Type B pancreatic cell (in vitro differentiated cells): ENCODE data around the gene CYP2J2. TPM values are rescaled to one million over a fixed set of nuclear protein-coding genes. Genes with fewer than 3 reads are reported as not detected.

Experiments used
- DNase-seq: peaks from one replicate; pipeline ENCODE4 v3.0.0; 2021; ENCODE audit warnings: mixed read lengths; ENCODE audit not compliant: unreplicated experiment; ENCODE audit errors: extremely low spot score
- H3K27ac Mint-ChIP-seq: 2 replicates; pipeline ENCODE4 v1.8.0; 2021; ENCODE audit warnings: mild to moderate bottlenecking, mixed read lengths
- H3K27me3 Mint-ChIP-seq: 2 replicates; pipeline ENCODE4 v1.8.0; 2021; ENCODE audit warnings: mixed read lengths
- H3K36me3 Mint-ChIP-seq: 2 replicates; pipeline ENCODE4 v1.8.0; 2021; ENCODE audit warnings: mixed read lengths
- H3K4me1 Mint-ChIP-seq: one replicate; pipeline ENCODE4 v1.8.0; 2021; ENCODE audit warnings: mixed read lengths; ENCODE audit not compliant: unreplicated experiment
- H3K4me3 Mint-ChIP-seq: 2 replicates; pipeline ENCODE4 v1.8.0; 2021; ENCODE audit warnings: mild to moderate bottlenecking, mixed read lengths
- H3K9me3 Mint-ChIP-seq: 2 replicates; pipeline ENCODE4 v1.8.0; 2021; ENCODE audit warnings: mixed read lengths
- CTCF ChIP-seq: fragments of 200-600 bp; sonication (generic); conservative IDR thresholded peaks from 2 replicates; pipeline ENCODE4 v1.5.0; 2021; ENCODE audit warnings: antibody characterized with exemption, mild to moderate bottlenecking
- total RNA-seq: library from RNA; stranded (reverse); gene quantifications from 2 replicates; pipeline ENCODE4 v1.2.1, GENCODE V29; 2021; ENCODE audit warnings: low replicate concordance

The CYP2J2 gene
- total RNA-seq, 1 donor from 2014 or later, result 1.5 TPM

- Mint-ChIP-seq H3K4me1 (peaks cover 9% of the 10 kb centered on the region), H3K27ac (no peak overlapping the region), H3K27me3 (peaks cover 4% of the 10 kb centered on the region), H3K36me3 (no peaks in the 10 kb centered on the region), H3K9me3 (no peaks in the 10 kb centered on the region), H3K4me3 (no peak overlapping the region)
- TF ChIP-seq CTCF, result peak; percentile 74
- no peak for DNase-seq
These were observed 23.3 kb downstream of the CYP2J2 start for GRCh38 chr1:59903141-59903754.

- no peak for DNase-seq
- Mint-ChIP-seq H3K4me1 (peaks cover 9% of the 10 kb centered on the region), H3K27ac (no peak overlapping the region), H3K36me3 (no peaks in the 10 kb centered on the region), H3K4me3 (no peak overlapping the region), H3K9me3 (no peaks in the 10 kb centered on the region), H3K27me3 (peaks cover 4% of the 10 kb centered on the region)
- TF ChIP-seq CTCF, result no peak
These were observed 24.7 kb downstream of the CYP2J2 start for GRCh38 chr1:59901770-59902388.

GRCh38 chr1:59900640-59901039 lies 25.9 kb downstream of the CYP2J2 start:
- no peaks in the 10 kb centered on the region for H3K9me3 Mint-ChIP-seq
- peaks cover 9% of the 10 kb centered on the region for H3K4me1 Mint-ChIP-seq
- peaks cover 4% of the 10 kb centered on the region for H3K27me3 Mint-ChIP-seq
- no peak for DNase-seq
- TF ChIP-seq CTCF, result no peak
- H3K27ac Mint-ChIP-seq, result no peak overlapping the region
- H3K4me3 Mint-ChIP-seq, result no peak overlapping the region
- H3K36me3 Mint-ChIP-seq, result no peaks in the 10 kb centered on the region

GRCh38 chr1:59898927-59899326 lies 27.6 kb downstream of the CYP2J2 start:
- no peak for TF ChIP-seq CTCF
- DNase-seq, result no peak
- H3K27me3 Mint-ChIP-seq, result peaks cover 4% of the 10 kb centered on the region
- H3K9me3 Mint-ChIP-seq, result no peaks in the 10 kb centered on the region
- H3K4me1 Mint-ChIP-seq, result peaks cover 9% of the 10 kb centered on the region
- H3K4me3 Mint-ChIP-seq, result no peak overlapping the region
- no peaks in the 10 kb centered on the region for H3K36me3 Mint-ChIP-seq
- H3K27ac Mint-ChIP-seq, result no peak overlapping the region

GRCh38 chr1:59897165-59897564 lies 29.4 kb downstream of the CYP2J2 start:
- no peaks in the 10 kb centered on the region for H3K9me3 Mint-ChIP-seq
- H3K4me1 Mint-ChIP-seq, result peaks cover 9% of the 10 kb centered on the region
- no peak for DNase-seq
- H3K27me3 Mint-ChIP-seq, result no peaks in the 10 kb centered on the region
- H3K36me3 Mint-ChIP-seq, result no peaks in the 10 kb centered on the region
- no peak overlapping the region for H3K4me3 Mint-ChIP-seq
- TF ChIP-seq CTCF, result no peak
- H3K27ac Mint-ChIP-seq, result no peak overlapping the region
